PC-9 (cell line): ENCODE measurements around the gene DDX41. TPM values are rescaled to one million over a fixed set of nuclear protein-coding genes. Genes with fewer than 3 reads are reported as not detected.
A peak's percentile ranks its signal among the peaks of the same experiment; 100 is the strongest.

Experiments
- BruUV-seq: library from RNA; stranded (reverse); fragments of 400-500 nt; replicated peaks from 2 replicates; lab custom pipeline; 2021; lab: Mats Ljungman, UMichigan
- CTCF ChIA-PET: fragments of 300-600 bp; sonication (Branson Sonifier 250); formaldehyde crosslinking; loops from one replicate; lab custom pipeline; 2022; ENCODE audit warnings: antibody characterized with exemption; lab: Charles Lee
- POLR2A ChIA-PET: fragments of 300-600 bp; sonication (Branson Sonifier 250); formaldehyde crosslinking; loops from one replicate; lab custom pipeline; 2022; ENCODE audit warnings: antibody characterized with exemption; ENCODE audit not compliant: unreplicated experiment; lab: Charles Lee
- DNase-seq, 2 experiments: peaks; one replicate each; pipeline versions ENCODE4 v3.0.0 to v3.0.0-alpha.2; 2015 to 2022; ENCODE audit warnings: mixed read lengths in 1 of 2
- H2AFZ ChIP-seq: fragments of 200-600 bp; sonication (generic); 2 replicates; pipeline ENCODE4 v1.8.1; 2017; ENCODE audit warnings: antibody characterized with exemption
- H3F3A ChIP-seq: fragments of 200-600 bp; sonication (generic); 2 replicates; pipeline ENCODE4 v1.8.1; 2017; ENCODE audit warnings: antibody characterized with exemption, mild to moderate bottlenecking, low read depth; ENCODE audit not compliant: insufficient read depth
- H3K27ac ChIP-seq: fragments of 200-600 bp; sonication (generic); 2 replicates; pipeline ENCODE4 v1.6.1; 2016; ENCODE audit warnings: mixed run types
- H3K27me3 ChIP-seq: fragments of 200-600 bp; sonication (generic); 2 replicates; pipeline ENCODE4 v1.6.1; 2016; ENCODE audit warnings: low read depth, mixed run types; ENCODE audit not compliant: insufficient read depth
- H3K36me3 ChIP-seq: fragments of 200-600 bp; sonication (generic); 2 replicates; pipeline ENCODE4 v1.6.1; 2016; ENCODE audit warnings: low read depth, mixed run types
- H3K4me1 ChIP-seq: fragments of 200-600 bp; sonication (generic); replicated peaks from 2 replicates; pipeline ENCODE4 v1.6.1; 2016; ENCODE audit warnings: mixed run types; ENCODE audit not compliant: insufficient read depth
- H3K4me2 ChIP-seq: fragments of 200-600 bp; sonication (generic); 2 replicates; pipeline ENCODE4 v1.6.1; 2017; ENCODE audit warnings: mixed run types
- H3K4me3 ChIP-seq: fragments of 200-600 bp; sonication (generic); 2 replicates; pipeline ENCODE4 v1.6.1; 2016; ENCODE audit warnings: mixed run types
- H3K79me2 ChIP-seq: fragments of 200-600 bp; sonication (generic); 2 replicates; pipeline ENCODE4 v1.6.1; 2017; ENCODE audit warnings: low read depth, mixed run types
- H3K9me2 ChIP-seq: fragments of 200-600 bp; sonication (generic); 2 replicates; pipeline ENCODE4 v1.8.1; 2017; ENCODE audit warnings: mild to moderate bottlenecking; ENCODE audit not compliant: insufficient read depth
- H3K9me3 ChIP-seq: fragments of 200-600 bp; sonication (generic); 2 replicates; pipeline ENCODE4 v1.8.1; 2016; ENCODE audit warnings: low read depth; ENCODE audit not compliant: insufficient read depth
- H4K20me1 ChIP-seq: fragments of 200-600 bp; sonication (generic); 2 replicates; pipeline ENCODE4 v1.8.1; 2017; ENCODE audit not compliant: insufficient read depth
- EZH2 ChIP-seq: fragments of 200-600 bp; sonication (generic); IDR thresholded peaks from 2 replicates; pipeline ENCODE4 v1.8.0; 2017; ENCODE audit warnings: antibody characterized with exemption, low read depth
- intact Hi-C: fragments of 100-400 bp; cut with micrococcal nuclease; formaldehyde crosslinking; loops from one replicate; pipeline ENCODE4 v1.10.0; 2022; ENCODE audit not compliant: unreplicated experiment
- total RNA-seq: library from RNA; stranded (reverse); gene quantifications from 2 replicates; pipeline ENCODE4 v1.2.3, GENCODE V29; 2021
- TF ChIP-seq, protein P1 (sequence below): fragments of 200-600 bp; sonication (generic); conservative IDR thresholded peaks from 2 replicates; pipeline ENCODE4 v1.6.1; 2017; ENCODE audit warnings: mixed run types, antibody characterized with exemption, mild to moderate bottlenecking, moderate library complexity

DDX41 gene
- total RNA-seq, 1 experiment from 2014 or later = 93.1 TPM

- POLR2A ChIA-PET = interaction anchor here (0.5 to 1.0 kb wide), 17 partner anchors 17 to 1603 kb away, joined by 3 to 13 read pairs (median 5); partner anchors contain the start of genes DDX41 and GRK6
- CTCF ChIA-PET = interaction anchor here (0.6 to 1.4 kb wide), 6 partner anchors 40 to 410 kb away, joined by 3 to 12 read pairs (median 4); no protein-coding TSS in a partner anchor
- intact Hi-C loops = loop anchor here (1.0 to 5.0 kb wide), 5 partner anchors 19 to 365 kb away; partner anchors contain the start of genes DDX41 and NSD1
- Histone ChIP-seq H4K20me1 (no peaks in the 10 kb centered on the region), H3K27me3 (no peaks in the 10 kb centered on the region), H3F3A (peaks cover 42% of the 10 kb centered on the region; the same call in 1 of the 2 replicates), H3K79me2 (peaks cover 33% of the 10 kb centered on the region), H3K36me3 (no peaks in the 10 kb centered on the region; the same call in 1 of the 2 replicates), H3K27ac (peak within 1 kb of the TSS; percentile 65), H3K9me3 (no peaks in the 10 kb centered on the region), H3K4me1 (peaks cover 41% of the 10 kb centered on the region), H3K4me2 (peak within 1 kb of the TSS; percentile 82), H3K4me3 (peak within 1 kb of the TSS; percentile 85), H3K9me2 (no peaks in the 10 kb centered on the region), H2AFZ (peak within 1 kb of the TSS; percentile 61; the same call in 1 of the 2 replicates)
- no peak for TF ChIP-seq EZH2
- TF ChIP-seq, protein P1, sequence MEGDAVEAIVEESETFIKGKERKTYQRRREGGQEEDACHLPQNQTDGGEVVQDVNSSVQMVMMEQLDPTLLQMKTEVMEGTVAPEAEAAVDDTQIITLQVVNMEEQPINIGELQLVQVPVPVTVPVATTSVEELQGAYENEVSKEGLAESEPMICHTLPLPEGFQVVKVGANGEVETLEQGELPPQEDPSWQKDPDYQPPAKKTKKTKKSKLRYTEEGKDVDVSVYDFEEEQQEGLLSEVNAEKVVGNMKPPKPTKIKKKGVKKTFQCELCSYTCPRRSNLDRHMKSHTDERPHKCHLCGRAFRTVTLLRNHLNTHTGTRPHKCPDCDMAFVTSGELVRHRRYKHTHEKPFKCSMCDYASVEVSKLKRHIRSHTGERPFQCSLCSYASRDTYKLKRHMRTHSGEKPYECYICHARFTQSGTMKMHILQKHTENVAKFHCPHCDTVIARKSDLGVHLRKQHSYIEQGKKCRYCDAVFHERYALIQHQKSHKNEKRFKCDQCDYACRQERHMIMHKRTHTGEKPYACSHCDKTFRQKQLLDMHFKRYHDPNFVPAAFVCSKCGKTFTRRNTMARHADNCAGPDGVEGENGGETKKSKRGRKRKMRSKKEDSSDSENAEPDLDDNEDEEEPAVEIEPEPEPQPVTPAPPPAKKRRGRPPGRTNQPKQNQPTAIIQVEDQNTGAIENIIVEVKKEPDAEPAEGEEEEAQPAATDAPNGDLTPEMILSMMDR = no peak
- no TSS peak for BruUV-seq
- DNase-seq = peak; percentile 88 to 99
These were observed 19.3 kb downstream of the DDX41 start, which contains the start of gene PDLIM7 for GRCh38 chr5:177497292-177498012. Gene PDLIM7 (minus strand): TSS chr5:177497604. CDS start chr5:177496512, 1,092 bp downstream.

- ChIA-PET POLR2A (interaction anchor here (0.5 to 1.0 kb wide), 11 partner anchors 16 to 392 kb away, joined by 3 to 13 read pairs (median 5); partner anchors contain the start of gene GRK6), CTCF (interaction anchor here (0.6 to 1.7 kb wide), 8 partner anchors 10 to 429 kb away, joined by 3 to 12 read pairs (median 4); no protein-coding TSS in a partner anchor)
- peak overlapping the region; percentile 85 for H3K4me3 ChIP-seq
- H3K27me3 ChIP-seq = no peaks in the 10 kb centered on the region
- no peak for TF ChIP-seq EZH2
- TF ChIP-seq, protein P1 = no peak
- peaks cover 39% of the 10 kb centered on the region; the same call in 1 of the 2 replicates for H3F3A ChIP-seq
- H3K4me1 ChIP-seq = peaks cover 41% of the 10 kb centered on the region
- H3K9me3 ChIP-seq = no peaks in the 10 kb centered on the region
- H2AFZ ChIP-seq = peak overlapping the region; percentile 61; the same call in 1 of the 2 replicates
- H3K36me3 ChIP-seq = no peaks in the 10 kb centered on the region; the same call in 1 of the 2 replicates
- BruUV-seq = no TSS peak
- intact Hi-C loops = loop anchor here (1.0 to 5.0 kb wide), 5 partner anchors 19 to 365 kb away; partner anchors contain the start of genes DDX41 and NSD1
- H3K27ac ChIP-seq = peak overlapping the region; percentile 65
- DNase-seq = peak; percentile 78 to 89
- H3K79me2 ChIP-seq = peaks cover 36% of the 10 kb centered on the region
- H3K4me2 ChIP-seq = peak overlapping the region; percentile 82
- no peaks in the 10 kb centered on the region for H4K20me1 ChIP-seq
- H3K9me2 ChIP-seq = no peaks in the 10 kb centered on the region
These were observed 20.0 kb downstream of the DDX41 start for GRCh38 chr5:177496727-177497291.
